NCI-H446 treated with DMSO at 0.1 percent for 48 hours (cell line): ENCODE data around the gene IGLL1.

Experiments used
- DNase-seq: peaks from one replicate; lab custom pipeline; 2025; lab: John Stamatoyannopoulos, UW

The IGLL1 gene

DNA sequence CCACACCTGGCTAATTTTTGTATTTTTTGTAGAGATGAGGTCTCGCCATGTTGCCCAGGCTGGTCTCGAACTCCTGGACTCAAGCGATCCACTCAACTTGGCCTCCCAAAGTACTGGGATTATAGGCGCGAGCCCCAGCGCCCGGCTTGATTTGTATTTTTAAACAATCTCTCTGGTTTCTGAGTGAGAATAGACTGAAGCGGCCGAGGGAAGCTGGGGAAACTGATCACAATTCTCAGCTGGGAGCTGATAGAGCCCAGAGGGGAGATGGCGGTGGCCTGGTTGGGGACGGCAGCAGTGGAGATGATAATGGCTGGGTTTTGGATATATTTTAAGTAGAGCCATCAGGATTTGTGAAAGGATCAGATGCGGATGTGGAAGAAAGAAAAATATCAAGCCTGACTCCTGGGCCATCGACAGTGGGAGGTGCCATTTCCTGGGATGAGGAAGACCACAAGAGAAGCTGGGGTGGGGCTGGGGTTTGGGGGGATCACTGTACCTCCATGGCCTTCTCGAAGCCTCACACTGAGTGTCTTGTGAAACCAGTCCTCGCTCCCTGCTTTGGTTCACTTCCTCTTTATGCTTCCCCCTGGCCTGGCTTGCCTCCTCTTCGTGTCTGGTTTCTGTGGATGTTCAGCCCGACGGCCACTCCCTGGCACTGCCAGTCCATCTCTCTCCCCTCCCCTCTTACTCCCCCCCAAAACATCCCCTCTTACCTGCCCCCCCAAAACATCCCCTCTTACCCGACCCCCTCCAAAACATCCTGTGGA, 51.9 kb downstream of the IGLL1 start:
- DNase-seq = no peak

DNA sequence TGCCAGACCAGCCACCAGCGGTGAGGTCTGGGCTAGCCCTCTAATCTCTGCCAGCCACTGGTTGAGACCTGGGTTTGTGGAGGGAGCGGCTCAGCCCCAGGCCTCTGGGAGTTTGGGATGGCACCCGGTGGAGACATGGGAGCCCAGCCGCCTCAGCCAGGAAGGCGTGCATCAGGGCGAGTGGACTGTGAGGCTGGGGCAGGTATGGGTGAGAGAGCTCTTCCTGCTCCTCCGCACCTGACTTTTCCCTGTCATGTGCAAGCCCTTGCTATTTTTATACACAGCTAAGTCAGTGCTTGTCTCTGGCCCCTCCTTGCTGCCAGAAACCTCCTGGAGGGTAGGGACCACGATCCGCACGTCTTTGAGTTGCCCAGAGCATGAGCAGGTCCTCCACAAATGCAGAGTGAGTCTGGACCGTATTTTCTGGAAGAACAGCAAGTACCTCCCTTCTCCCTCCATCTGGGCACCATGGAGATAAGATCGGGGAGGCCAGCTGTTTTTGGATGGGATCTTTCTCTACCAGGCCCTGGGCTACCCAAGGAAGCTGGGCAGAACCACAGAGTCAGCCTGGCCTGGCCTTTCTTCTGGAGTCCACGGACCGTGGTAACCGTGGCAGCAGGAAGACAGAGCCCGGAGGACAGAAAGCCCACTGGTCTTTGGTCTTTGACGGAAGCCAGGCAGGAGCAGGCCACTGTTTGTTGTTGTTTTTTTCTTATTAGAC, 53.3 kb downstream of the IGLL1 start:
- no peak for DNase-seq

DNA sequence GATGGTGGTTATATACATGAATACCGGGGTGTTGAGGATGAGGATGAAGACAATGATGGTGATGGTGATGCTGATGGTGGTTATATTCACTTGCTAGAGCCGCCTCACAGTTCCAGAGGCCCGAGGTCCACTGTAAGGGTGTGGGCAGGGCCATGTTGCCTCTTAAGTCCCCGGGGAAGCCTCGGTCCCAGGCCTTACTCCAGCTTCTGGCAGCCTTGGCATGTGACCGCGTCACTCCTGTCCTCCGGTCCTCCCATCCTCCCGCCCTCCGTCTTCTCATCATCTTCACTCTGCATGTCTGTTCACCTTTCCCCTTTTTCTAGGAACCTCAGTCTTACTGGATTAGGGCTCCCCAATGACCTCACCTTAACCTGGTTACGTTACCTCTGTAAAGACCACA, 54.6 kb downstream of the IGLL1 start:
- no peak for DNase-seq

DNA sequence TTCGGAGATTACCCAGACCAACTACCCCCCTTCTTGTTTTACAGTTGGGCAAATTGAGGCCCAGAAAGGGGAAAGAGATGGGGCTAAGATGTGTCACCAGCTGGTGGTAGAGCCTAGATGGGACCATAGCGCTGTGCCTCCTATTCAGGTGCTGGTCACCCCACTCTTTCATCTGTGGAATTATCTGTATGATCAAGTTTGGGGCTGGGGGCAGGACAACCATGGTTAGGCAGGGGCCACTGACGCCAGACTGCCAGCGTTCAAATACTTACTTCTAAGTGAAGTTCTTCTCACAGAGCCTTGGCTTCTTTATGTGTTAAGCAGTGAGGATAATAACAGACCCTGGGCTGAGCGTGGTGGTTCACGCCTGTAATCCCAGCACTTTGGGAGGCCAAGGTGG, 55.9 kb downstream of the IGLL1 start:
- no peak for DNase-seq

DNA sequence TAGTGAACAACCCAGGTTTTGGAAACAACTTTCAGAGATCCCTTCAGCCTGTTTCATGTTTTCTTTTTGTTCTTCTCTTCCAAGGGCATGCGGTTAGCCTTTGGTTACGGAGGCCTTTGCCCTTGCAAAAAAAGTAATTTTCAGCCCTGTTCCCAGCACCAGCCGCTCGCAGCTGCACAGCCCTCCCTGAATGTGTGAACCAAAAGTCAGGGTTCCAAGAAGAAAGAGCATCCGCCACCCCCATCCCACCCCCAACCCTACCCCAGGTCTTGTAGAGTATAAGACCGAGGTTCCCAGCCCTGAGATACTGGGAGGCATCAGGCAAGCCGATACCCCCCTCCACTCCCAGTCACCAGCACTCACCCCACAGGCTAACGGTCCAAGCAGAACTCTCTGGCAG, 56.4 kb downstream of the IGLL1 start:
- no peak for DNase-seq
